HCT116 (cell line): ENCODE results near the gene NAP1L1. TPM values are rescaled to one million over a fixed set of nuclear protein-coding genes. Genes with fewer than 3 reads are reported as not detected.

Experiments
- ATAC-seq: fragments of 200-7000 bp; cut with Tn5 transposase; 2 replicates; pipeline ENCODE4 v1.9.1; 2020; ENCODE audit warnings: mild to moderate bottlenecking, moderate library complexity
- BruUV-seq: library from RNA; stranded (reverse); fragments of 400-500 nt; replicated peaks from 2 replicates; lab custom pipeline; 2021; lab: Mats Ljungman, UMichigan
- CTCF ChIA-PET: fragments of 300-600 bp; sonication (Branson Sonifier 250); formaldehyde crosslinking; loops from one replicate; lab custom pipeline; 2021; ENCODE audit warnings: antibody characterized with exemption; lab: Charles Lee
- POLR2A ChIA-PET: fragments of 300-600, 350-600 bp; sonication (Branson Sonifier 250); formaldehyde crosslinking; loops from one replicate; lab custom pipeline; 2021; ENCODE audit warnings: antibody characterized with exemption; lab: Charles Lee
- RAD21 ChIA-PET, 2 experiments: fragments of 300-600 bp; sonication (Branson Sonifier 250); formaldehyde crosslinking; loops; one replicate each; lab custom pipeline; 2023; ENCODE audit warnings: low total read pairs in 2 of 2; ENCODE audit not compliant: uncharacterized antibody in 2 of 2, unreplicated experiment in 2 of 2, low non-redundant PET in 1 of 2; lab: Charles Lee
- DNase-seq: peaks from one replicate; pipeline ENCODE4 v3.0.0-alpha.2; 2010; ENCODE audit warnings: low read depth, low spot score
- H2AFZ ChIP-seq: fragments of 200-600 bp; shearing (Covaris generic), sonication (generic); 2 replicates; pipeline ENCODE4 v1.6.1; 2017; ENCODE audit warnings: low read depth, mixed run types, mixed read lengths, antibody characterized with exemption, low read length; ENCODE audit not compliant: poor library complexity, severe bottlenecking
- H3K27ac ChIP-seq: 2 replicates; pipeline ENCODE4 v1.5.1; 2012; ENCODE audit warnings: low read depth, low read length
- H3K27me3 ChIP-seq: fragments of 200-600 bp; sonication (generic); 2 replicates; pipeline ENCODE4 v1.6.1; 2016; ENCODE audit warnings: mixed run types, low read length, mixed read lengths; ENCODE audit not compliant: insufficient read depth
- H3K36me3 ChIP-seq, 2 experiments: fragments of 200-500 bp in 1 of 2; fragments of 200-600 bp in 1 of 2; sonication (Bioruptor generic) in 1 of 2; sonication (generic) in 1 of 2; 2 replicates each; pipeline versions ENCODE4 v1.5.1 to v1.6.1; 2014 to 2016; ENCODE audit warnings: low read length in 2 of 2, inconsistent platforms in 1 of 2, mixed read lengths in 1 of 2, mixed run types in 1 of 2; ENCODE audit not compliant: insufficient read depth in 2 of 2, control insufficient read depth in 1 of 2
- H3K4me1 ChIP-seq, 2 experiments: fragments of 200-600 bp in 1 of 2; sonication (generic) in 1 of 2; 2 replicates each; pipeline versions ENCODE4 v1.5.1 to v1.6.1; 2012 to 2017; ENCODE audit warnings: low read length in 2 of 2, inconsistent platforms in 1 of 2, mild to moderate bottlenecking in 1 of 2, mixed read lengths in 1 of 2, mixed run types in 1 of 2, moderate library complexity in 1 of 2; ENCODE audit not compliant: insufficient read depth in 2 of 2, control insufficient read depth in 1 of 2
- H3K4me2 ChIP-seq: fragments of 200-600 bp; sonication (generic); 2 replicates; pipeline ENCODE4 v1.6.1; 2017; ENCODE audit warnings: mixed run types, low read length, mixed read lengths
- H3K4me3 ChIP-seq, 2 experiments: fragments of 200-600 bp in 1 of 2; sonication (generic) in 1 of 2; replicated peaks in 1 of 2; 2 replicates each; pipeline ENCODE4 v1.5.1; 2011 to 2016; ENCODE audit warnings: low read length in 2 of 2, control low read depth in 1 of 2, low read depth in 1 of 2, mild to moderate bottlenecking in 1 of 2, mixed read lengths in 1 of 2, mixed run types in 1 of 2
- H3K79me2 ChIP-seq: fragments of 200-600 bp; sonication (generic); 2 replicates; pipeline ENCODE4 v1.6.1; 2017; ENCODE audit warnings: mild to moderate bottlenecking, mixed run types, low read length, moderate library complexity, mixed read lengths; ENCODE audit not compliant: insufficient read depth
- H3K9ac ChIP-seq: fragments of 200-600 bp; sonication (generic); 2 replicates; pipeline ENCODE4 v1.6.1; 2016; ENCODE audit warnings: low read length, mixed read lengths
- H3K9me2 ChIP-seq: fragments of 200-600 bp; sonication (generic), shearing (Covaris generic); 2 replicates; pipeline ENCODE4 v1.6.1; 2017; ENCODE audit warnings: mixed run types, mild to moderate bottlenecking, moderate library complexity; ENCODE audit not compliant: insufficient read depth
- H3K9me3 ChIP-seq, 2 experiments: fragments of 200-500 bp in 1 of 2; fragments of 200-600 bp in 1 of 2; sonication (Bioruptor generic) in 1 of 2; sonication (generic) in 1 of 2; 2 replicates each; pipeline ENCODE4 v1.6.1; 2014 to 2017; ENCODE audit warnings: low read length in 2 of 2, mixed read lengths in 2 of 2, inconsistent platforms in 1 of 2, low read depth in 1 of 2, mild to moderate bottlenecking in 1 of 2, mixed run types in 1 of 2, moderate library complexity in 1 of 2; ENCODE audit not compliant: control insufficient read depth in 1 of 2, insufficient read depth in 1 of 2
- H4K20me1 ChIP-seq: fragments of 200-600 bp; sonication (generic), shearing (Covaris generic); 2 replicates; pipeline ENCODE4 v1.6.1; 2017; ENCODE audit warnings: mixed run types, mild to moderate bottlenecking, moderate library complexity; ENCODE audit not compliant: insufficient read depth
- CBX3 ChIP-seq: IDR thresholded peaks from 2 replicates; pipeline ENCODE4 v1.6.1; 2012; ENCODE audit warnings: low read depth
- CEBPB ChIP-seq: IDR thresholded peaks from 2 replicates; pipeline ENCODE4 v1.6.1; 2012; ENCODE audit warnings: low read depth
- EGR1 ChIP-seq: IDR thresholded peaks from 2 replicates; pipeline ENCODE4 v1.6.1; 2012; ENCODE audit warnings: low read depth
- ELF1 ChIP-seq: IDR thresholded peaks from 2 replicates; pipeline ENCODE4 v1.6.1; 2012; ENCODE audit warnings: low read depth, borderline replicate concordance
- EZH2phosphoT487 ChIP-seq: fragments of 200-600 bp; IDR thresholded peaks from 2 replicates; pipeline ENCODE4 v1.6.1; 2018; ENCODE audit warnings: antibody characterized with exemption, borderline replicate concordance
- FOSL1 ChIP-seq: IDR thresholded peaks from 2 replicates; pipeline ENCODE4 v1.6.1; 2012; ENCODE audit warnings: low read depth
- JUND ChIP-seq: IDR thresholded peaks from 2 replicates; pipeline ENCODE4 v1.6.1; 2012
- POLR2A ChIP-seq: IDR thresholded peaks from 2 replicates; pipeline ENCODE4 v1.7.0; 2011; ENCODE audit warnings: borderline replicate concordance; ENCODE audit not compliant: insufficient read depth, insufficient read length; ENCODE audit errors: extremely low read depth
- POLR2AphosphoS5 ChIP-seq: IDR thresholded peaks from 2 replicates; pipeline ENCODE4 v1.6.1; 2011; ENCODE audit warnings: mild to moderate bottlenecking, low read depth, low read length, moderate library complexity
- RAD21 ChIP-seq: IDR thresholded peaks from 2 replicates; pipeline ENCODE4 v1.6.1; 2012; ENCODE audit warnings: low read depth, mild to moderate bottlenecking
- SIN3A ChIP-seq: IDR thresholded peaks from 2 replicates; pipeline ENCODE4 v1.6.1; 2012; ENCODE audit warnings: low read depth
- SP1 ChIP-seq: IDR thresholded peaks from 2 replicates; pipeline ENCODE4 v1.6.1; 2012; ENCODE audit warnings: low read depth
- TCF7L2 ChIP-seq: IDR thresholded peaks from 2 replicates; pipeline ENCODE4 v1.7.0; 2011; ENCODE audit warnings: borderline replicate concordance, inconsistent platforms; ENCODE audit not compliant: insufficient read depth, insufficient read length; ENCODE audit errors: extremely low read depth
- ZFX ChIP-seq: fragments of 450-650 bp; IDR thresholded peaks from 2 replicates; pipeline ENCODE4 v1.6.1; 2017
- ZNF274 ChIP-seq: fragments of 200-500 bp; sonication (Bioruptor generic); IDR thresholded peaks from 2 replicates; pipeline ENCODE4 v1.6.1; 2014; ENCODE audit warnings: mild to moderate bottlenecking, low read depth, low read length, inconsistent platforms
- intact Hi-C: fragments of 100-400 bp; cut with micrococcal nuclease; formaldehyde crosslinking; loops from 2 replicates; pipeline ENCODE4 v1.10.0; 2022
- total RNA-seq: library from RNA; stranded (reverse); gene quantifications from one replicate; pipeline ENCODE4 v1.2.1, GENCODE V29; 2021; ENCODE audit not compliant: unreplicated experiment
- TF ChIP-seq, protein P1 (sequence below): IDR thresholded peaks from 2 replicates; pipeline ENCODE4 v1.6.1; 2011; ENCODE audit warnings: mild to moderate bottlenecking, low read length, moderate library complexity; ENCODE audit not compliant: insufficient replicate concordance; ENCODE audit errors: extremely low read depth
- TF ChIP-seq, protein P2 (sequence below): IDR thresholded peaks from 2 replicates; pipeline ENCODE4 v1.6.1; 2012; ENCODE audit warnings: low read depth

Gene NAP1L1
- total RNA-seq, 1 experiment from 2014 or later: 531 TPM

DNA sequence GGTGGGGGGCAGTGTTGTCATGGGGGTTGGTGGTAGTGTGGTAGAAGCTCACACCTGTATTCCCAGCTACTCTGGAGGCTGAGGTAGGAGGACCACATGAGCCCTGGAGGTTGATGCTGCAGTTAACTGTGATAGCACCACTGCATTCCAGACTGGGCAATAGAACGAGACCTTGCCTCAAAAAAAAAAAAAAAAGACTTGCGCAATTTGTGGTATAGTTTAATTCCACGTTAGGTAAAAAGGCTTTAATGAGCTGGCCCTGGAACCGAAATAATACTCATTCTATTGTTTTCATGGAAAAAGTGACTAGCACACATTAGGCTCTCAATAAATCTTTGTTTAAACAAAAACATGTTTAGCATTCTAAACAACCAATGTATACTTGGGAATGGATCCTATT lies 25.4 kb upstream of the NAP1L1 start (continued):
- TF ChIP-seq, protein P1, sequence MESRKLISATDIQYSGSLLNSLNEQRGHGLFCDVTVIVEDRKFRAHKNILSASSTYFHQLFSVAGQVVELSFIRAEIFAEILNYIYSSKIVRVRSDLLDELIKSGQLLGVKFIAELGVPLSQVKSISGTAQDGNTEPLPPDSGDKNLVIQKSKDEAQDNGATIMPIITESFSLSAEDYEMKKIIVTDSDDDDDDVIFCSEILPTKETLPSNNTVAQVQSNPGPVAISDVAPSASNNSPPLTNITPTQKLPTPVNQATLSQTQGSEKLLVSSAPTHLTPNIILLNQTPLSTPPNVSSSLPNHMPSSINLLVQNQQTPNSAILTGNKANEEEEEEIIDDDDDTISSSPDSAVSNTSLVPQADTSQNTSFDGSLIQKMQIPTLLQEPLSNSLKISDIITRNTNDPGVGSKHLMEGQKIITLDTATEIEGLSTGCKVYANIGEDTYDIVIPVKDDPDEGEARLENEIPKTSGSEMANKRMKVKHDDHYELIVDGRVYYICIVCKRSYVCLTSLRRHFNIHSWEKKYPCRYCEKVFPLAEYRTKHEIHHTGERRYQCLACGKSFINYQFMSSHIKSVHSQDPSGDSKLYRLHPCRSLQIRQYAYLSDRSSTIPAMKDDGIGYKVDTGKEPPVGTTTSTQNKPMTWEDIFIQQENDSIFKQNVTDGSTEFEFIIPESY: no peak
- no peak for TF ChIP-seq CEBPB
- no peak for TF ChIP-seq JUND
- TF ChIP-seq ZNF274: no peak
- TF ChIP-seq POLR2AphosphoS5: no peak
- TF ChIP-seq ELF1: no peak

DNA sequence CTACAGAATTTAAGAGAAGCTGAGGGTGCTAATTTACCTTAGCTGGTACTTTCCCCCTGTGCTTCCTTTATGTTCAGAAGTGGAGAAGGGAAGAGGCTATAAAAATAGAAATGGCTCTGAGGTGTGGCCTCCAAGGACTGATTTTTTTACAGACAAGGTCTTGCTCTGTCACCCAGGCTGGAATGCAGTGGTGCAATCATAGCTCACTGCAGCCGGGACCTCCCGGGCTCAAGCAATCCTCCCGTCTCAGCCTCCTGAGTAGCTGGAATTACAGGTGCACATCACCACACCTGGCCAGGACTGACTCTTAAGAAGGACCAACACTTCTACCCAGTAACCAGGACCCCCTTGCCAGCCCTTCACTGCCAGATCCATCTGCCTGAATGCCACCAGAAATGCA lies 23.9 kb upstream of the NAP1L1 start:
- TF ChIP-seq ZNF274 (no peak), RAD21 (no peak), EZH2phosphoT487 (no peak), POLR2AphosphoS5 (no peak), FOSL1 (no peak), ZFX (no peak), SP1 (no peak), EGR1 (no peak), POLR2A (no peak), JUND (no peak), TCF7L2 (no peak), CBX3 (no peak), SIN3A (no peak), CEBPB (no peak)
- TF ChIP-seq, protein P2, sequence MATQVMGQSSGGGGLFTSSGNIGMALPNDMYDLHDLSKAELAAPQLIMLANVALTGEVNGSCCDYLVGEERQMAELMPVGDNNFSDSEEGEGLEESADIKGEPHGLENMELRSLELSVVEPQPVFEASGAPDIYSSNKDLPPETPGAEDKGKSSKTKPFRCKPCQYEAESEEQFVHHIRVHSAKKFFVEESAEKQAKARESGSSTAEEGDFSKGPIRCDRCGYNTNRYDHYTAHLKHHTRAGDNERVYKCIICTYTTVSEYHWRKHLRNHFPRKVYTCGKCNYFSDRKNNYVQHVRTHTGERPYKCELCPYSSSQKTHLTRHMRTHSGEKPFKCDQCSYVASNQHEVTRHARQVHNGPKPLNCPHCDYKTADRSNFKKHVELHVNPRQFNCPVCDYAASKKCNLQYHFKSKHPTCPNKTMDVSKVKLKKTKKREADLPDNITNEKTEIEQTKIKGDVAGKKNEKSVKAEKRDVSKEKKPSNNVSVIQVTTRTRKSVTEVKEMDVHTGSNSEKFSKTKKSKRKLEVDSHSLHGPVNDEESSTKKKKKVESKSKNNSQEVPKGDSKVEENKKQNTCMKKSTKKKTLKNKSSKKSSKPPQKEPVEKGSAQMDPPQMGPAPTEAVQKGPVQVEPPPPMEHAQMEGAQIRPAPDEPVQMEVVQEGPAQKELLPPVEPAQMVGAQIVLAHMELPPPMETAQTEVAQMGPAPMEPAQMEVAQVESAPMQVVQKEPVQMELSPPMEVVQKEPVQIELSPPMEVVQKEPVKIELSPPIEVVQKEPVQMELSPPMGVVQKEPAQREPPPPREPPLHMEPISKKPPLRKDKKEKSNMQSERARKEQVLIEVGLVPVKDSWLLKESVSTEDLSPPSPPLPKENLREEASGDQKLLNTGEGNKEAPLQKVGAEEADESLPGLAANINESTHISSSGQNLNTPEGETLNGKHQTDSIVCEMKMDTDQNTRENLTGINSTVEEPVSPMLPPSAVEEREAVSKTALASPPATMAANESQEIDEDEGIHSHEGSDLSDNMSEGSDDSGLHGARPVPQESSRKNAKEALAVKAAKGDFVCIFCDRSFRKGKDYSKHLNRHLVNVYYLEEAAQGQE: no peak
- TF ChIP-seq, protein P1: no peak
- TF ChIP-seq, all 23 proteins: peak for 0
- ChIA-PET CTCF (no interaction called here), POLR2A (no interaction called here), RAD21 (no interaction called here)
- Histone ChIP-seq H3K4me3 (no peak overlapping the region), H3K9me2 (no peaks in the 10 kb centered on the region), H3K27ac (no peak overlapping the region), H3K27me3 (no peaks in the 10 kb centered on the region), H3K9ac (no peak overlapping the region), H4K20me1 (no peaks in the 10 kb centered on the region), H3K36me3 (no peaks in the 10 kb centered on the region), H3K79me2 (no peaks in the 10 kb centered on the region), H3K4me1 (peaks cover 0 to 4% of the 10 kb centered on the region in 2 experiments; a peak in 1 of 4 replicates), H2AFZ (no peak overlapping the region), H3K4me2 (no peak overlapping the region), H3K9me3 (no peaks in the 10 kb centered on the region)
- intact Hi-C loops: no loop called here
- no TSS peak for BruUV-seq
- ATAC-seq (no peak), DNase-seq (no peak)
